Neural progenitor cell (in vitro differentiated cells): Measurements from ENCODE around the gene DMBX1. TPM values are rescaled to one million over a fixed set of nuclear protein-coding genes. Genes with fewer than 3 reads are reported as not detected.
A peak's percentile ranks its signal among the peaks of the same experiment; 100 is the strongest.

ENCODE experiments used
- DNase-seq: peaks from one replicate; pipeline ENCODE4 v3.0.0-alpha.2; 2016; ENCODE audit warnings: low spot score
- H2AFZ ChIP-seq: fragments of 200-600 bp; sonication (generic); replicated peaks from 2 replicates; pipeline ENCODE4 v1.6.1; 2016; ENCODE audit warnings: antibody characterized with exemption
- H3F3A ChIP-seq: fragments of 200-600 bp; sonication (generic); 2 replicates; pipeline ENCODE4 v1.6.1; 2016; ENCODE audit warnings: antibody characterized with exemption, low read depth
- H3K27ac ChIP-seq: fragments of 200-600 bp; sonication (generic); 2 replicates; pipeline ENCODE4 v1.5.1; 2016; ENCODE audit warnings: mild to moderate bottlenecking
- H3K27me3 ChIP-seq: fragments of 200-600 bp; sonication (generic); 2 replicates; pipeline ENCODE4 v1.6.1; 2016; ENCODE audit warnings: mild to moderate bottlenecking, moderate library complexity
- H3K36me3 ChIP-seq: fragments of 200-600 bp; sonication (generic); 2 replicates; pipeline ENCODE4 v1.5.1; 2016
- H3K4me1 ChIP-seq: fragments of 200-600 bp; sonication (generic); 2 replicates; pipeline ENCODE4 v1.6.1; 2016; ENCODE audit warnings: mixed run types
- H3K4me2 ChIP-seq: fragments of 200-600 bp; sonication (generic); 2 replicates; pipeline ENCODE4 v1.6.1; 2016
- H3K4me3 ChIP-seq: fragments of 200-600 bp; sonication (generic); 2 replicates; pipeline ENCODE4 v1.5.1; 2016
- H3K79me2 ChIP-seq: fragments of 200-600 bp; sonication (generic); 2 replicates; pipeline ENCODE4 v1.6.1; 2016; ENCODE audit warnings: low read depth
- H3K9ac ChIP-seq: fragments of 200-600 bp; sonication (generic); 2 replicates; pipeline ENCODE4 v1.6.1; 2016
- H3K9me3 ChIP-seq: fragments of 200-600 bp; sonication (generic); 2 replicates; pipeline ENCODE4 v1.5.1; 2016; ENCODE audit warnings: low read depth
- H4K20me1 ChIP-seq: fragments of 200-600 bp; sonication (generic); 2 replicates; pipeline ENCODE4 v1.6.1; 2016; ENCODE audit warnings: low read depth
- H3K27ac Mint-ChIP-seq: 3 replicates; pipeline ENCODE4 v1.8.0; 2021; ENCODE audit warnings: mixed read lengths
- H3K27me3 Mint-ChIP-seq: 2 replicates; pipeline ENCODE4 v1.8.0; 2022; ENCODE audit warnings: low read depth, mild to moderate bottlenecking, inconsistent platforms, moderate library complexity, mixed read lengths; ENCODE audit not compliant: insufficient read depth
- H3K36me3 Mint-ChIP-seq: 3 replicates; pipeline ENCODE4 v1.8.0; 2021; ENCODE audit warnings: mixed read lengths
- H3K4me1 Mint-ChIP-seq: 3 replicates; pipeline ENCODE4 v1.8.0; 2021; ENCODE audit warnings: mixed read lengths
- H3K4me3 Mint-ChIP-seq: 3 replicates; pipeline ENCODE4 v1.8.0; 2021; ENCODE audit warnings: mild to moderate bottlenecking, moderate library complexity, mixed read lengths
- H3K9me3 Mint-ChIP-seq: 3 replicates; pipeline ENCODE4 v1.8.0; 2020; ENCODE audit warnings: mixed read lengths
- CTCF ChIP-seq: fragments of 200-600 bp; sonication (generic); IDR thresholded peaks from 2 replicates; pipeline ENCODE4 v1.5.1; 2017; ENCODE audit warnings: antibody characterized with exemption, mild to moderate bottlenecking
- EZH2 ChIP-seq: fragments of 200-600 bp; sonication (generic); IDR thresholded peaks from 2 replicates; pipeline ENCODE4 v1.6.1; 2017; ENCODE audit warnings: antibody characterized with exemption, mild to moderate bottlenecking, moderate library complexity
- EZH2phosphoT487 ChIP-seq: fragments of 200-600 bp; sonication (generic); IDR thresholded peaks from 2 replicates; pipeline ENCODE4 v1.6.1; 2017; ENCODE audit warnings: antibody characterized with exemption
- total RNA-seq: library from RNA; depleted of rRNA; stranded (reverse); fragments of >200 nt; gene quantifications from 2 replicates; pipeline ENCODE4 v1.2.3, GENCODE V29; 2015; ENCODE audit warnings: low replicate concordance

DMBX1 gene
- total RNA-seq, 1 donor from 2014 or later = 0.06 TPM

GRCh38 chr1:46471848-46472492 is 17.7 kb upstream of the DMBX1 start:
- H3K4me1 Mint-ChIP-seq = peaks cover 40% of the 10 kb centered on the region
- DNase-seq = peak; percentile 49
- no peak overlapping the region for H3K4me2 ChIP-seq
- H3K27me3 Mint-ChIP-seq = peaks cover 58% of the 10 kb centered on the region
- no peaks in the 10 kb centered on the region for H3K9me3 Mint-ChIP-seq
- H2AFZ ChIP-seq = no peak overlapping the region
- no peaks in the 10 kb centered on the region for H3K36me3 ChIP-seq
- H3K4me1 ChIP-seq = peaks cover 15% of the 10 kb centered on the region
- no peak for TF ChIP-seq EZH2
- TF ChIP-seq EZH2phosphoT487 = no peak
- no peak for TF ChIP-seq CTCF
- H3K27ac ChIP-seq = no peak overlapping the region
- H3K9ac ChIP-seq = no peak overlapping the region
- no peaks in the 10 kb centered on the region for H3K79me2 ChIP-seq
- no peaks in the 10 kb centered on the region for H3K9me3 ChIP-seq
- peaks cover 71% of the 10 kb centered on the region for H4K20me1 ChIP-seq
- H3K27ac Mint-ChIP-seq = no peak overlapping the region
- peaks cover 35% of the 10 kb centered on the region for H3F3A ChIP-seq
- H3K4me3 Mint-ChIP-seq = no peak overlapping the region
- H3K36me3 Mint-ChIP-seq = no peaks in the 10 kb centered on the region
- peaks cover 100% of the 10 kb centered on the region for H3K27me3 ChIP-seq
- no peak overlapping the region for H3K4me3 ChIP-seq

DNA sequence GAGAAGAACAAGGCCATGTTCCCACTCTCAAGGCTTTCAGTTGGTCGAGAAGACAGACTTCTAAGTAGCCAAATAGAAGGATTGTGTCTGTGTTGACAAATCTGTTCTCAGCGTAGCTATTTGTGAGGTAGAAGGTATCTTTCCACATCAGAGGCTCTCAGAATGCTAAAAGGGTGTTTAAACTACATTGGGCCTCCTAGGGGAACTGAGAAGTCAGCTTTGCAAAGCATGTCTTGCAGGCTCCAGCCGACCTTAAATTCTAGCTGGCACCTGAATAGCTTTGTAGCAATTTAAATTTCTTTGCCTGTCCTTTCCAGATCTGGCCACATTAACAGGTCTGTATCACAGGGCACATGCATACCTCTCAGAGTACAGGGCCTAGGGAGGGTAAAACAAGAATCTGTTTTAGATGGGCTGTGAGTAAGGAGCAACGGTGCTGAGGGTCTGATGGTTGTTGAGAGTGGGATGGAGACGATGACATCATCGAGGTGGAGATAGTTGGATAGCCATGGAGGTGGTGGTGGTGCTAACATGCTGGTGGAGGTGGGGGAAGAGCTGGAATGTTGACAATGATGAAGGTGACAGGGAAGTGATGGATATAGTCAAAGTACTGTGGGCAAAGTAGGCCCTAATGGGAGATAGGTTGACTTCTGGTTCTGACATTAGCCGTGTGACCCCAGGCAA is 17.0 kb upstream of the DMBX1 start:
- H3K27ac Mint-ChIP-seq = no peak overlapping the region
- TF ChIP-seq EZH2 = no peak
- no peak for TF ChIP-seq CTCF
- no peak for TF ChIP-seq EZH2phosphoT487

GRCh38 chr1:46473991-46474390 is 15.6 kb upstream of the DMBX1 start:
- DNase-seq = no peak
- Histone ChIP-seq H3K9ac (no peak overlapping the region), H2AFZ (no peak overlapping the region), H3K4me1 (peaks cover 15% of the 10 kb centered on the region), H3K4me3 (no peak overlapping the region), H3K9me3 (no peaks in the 10 kb centered on the region), H3F3A (peaks cover 29% of the 10 kb centered on the region), H3K36me3 (no peaks in the 10 kb centered on the region), H3K27me3 (peaks cover 100% of the 10 kb centered on the region), H3K4me2 (no peak overlapping the region), H3K27ac (no peak overlapping the region), H3K79me2 (no peaks in the 10 kb centered on the region), H4K20me1 (peaks cover 76% of the 10 kb centered on the region)
- Mint-ChIP-seq H3K27ac (no peak overlapping the region), H3K4me3 (no peak overlapping the region), H3K4me1 (peaks cover 35% of the 10 kb centered on the region), H3K36me3 (no peaks in the 10 kb centered on the region), H3K9me3 (no peaks in the 10 kb centered on the region), H3K27me3 (peaks cover 58% of the 10 kb centered on the region)
- TF ChIP-seq EZH2phosphoT487 (no peak), CTCF (no peak), EZH2 (no peak)

More for the DNA sequence above, 17.0 kb upstream of the DMBX1 start:
- Mint-ChIP-seq H3K9me3 (no peaks in the 10 kb centered on the region), H3K27me3 (peaks cover 60% of the 10 kb centered on the region), H3K4me1 (peaks cover 37% of the 10 kb centered on the region), H3K36me3 (no peaks in the 10 kb centered on the region), H3K4me3 (no peak overlapping the region)
- Histone ChIP-seq H3K4me2 (no peak overlapping the region), H3K4me1 (peaks cover 10% of the 10 kb centered on the region), H3K27me3 (peaks cover 100% of the 10 kb centered on the region), H3K4me3 (no peak overlapping the region), H3F3A (peaks cover 29% of the 10 kb centered on the region), H3K27ac (no peak overlapping the region), H3K9ac (no peak overlapping the region), H3K9me3 (no peaks in the 10 kb centered on the region), H3K36me3 (no peaks in the 10 kb centered on the region), H3K79me2 (no peaks in the 10 kb centered on the region), H4K20me1 (peaks cover 70% of the 10 kb centered on the region), H2AFZ (no peak overlapping the region)
- no peak for DNase-seq
